OCI-LY1 (cell line): Measurements from ENCODE around the gene MAP3K20.

Experiments
- H2AFZ ChIP-seq: fragments of 200-600 bp; sonication (generic), shearing (Covaris generic); 2 replicates; pipeline ENCODE4 v1.6.0; 2014; ENCODE audit warnings: antibody characterized with exemption, mild to moderate bottlenecking, low read length
- H3F3A ChIP-seq: fragments of 200-600 bp; sonication (generic), shearing (Covaris generic); 2 replicates; pipeline ENCODE4 v1.6.0; 2014; ENCODE audit warnings: mild to moderate bottlenecking, antibody characterized with exemption, low read length, moderate library complexity; ENCODE audit not compliant: insufficient read depth
- H3K27ac ChIP-seq: fragments of 200-600 bp; sonication (generic); 2 replicates; pipeline ENCODE4 v1.5.1; 2014; ENCODE audit warnings: low read length, mixed run types, mild to moderate bottlenecking, low read depth; ENCODE audit not compliant: poor library complexity, severe bottlenecking
- H3K27me3 ChIP-seq: fragments of 200-600 bp; sonication (generic); 2 replicates; pipeline ENCODE4 v1.6.0; 2014; ENCODE audit warnings: antibody characterized with exemption, mild to moderate bottlenecking, low read length, moderate library complexity; ENCODE audit not compliant: insufficient read depth
- H3K36me3 ChIP-seq: fragments of 200-600 bp; sonication (generic); 2 replicates; pipeline ENCODE4 v1.6.1; 2014; ENCODE audit warnings: mild to moderate bottlenecking, antibody characterized with exemption, low read length, moderate library complexity, mixed read lengths; ENCODE audit not compliant: insufficient read depth
- H3K4me1 ChIP-seq: fragments of 200-600 bp; sonication (generic); 2 replicates; pipeline ENCODE4 v1.5.1; 2014; ENCODE audit warnings: mild to moderate bottlenecking, low read length, moderate library complexity; ENCODE audit not compliant: insufficient read depth, severe bottlenecking
- H3K4me2 ChIP-seq: fragments of 200-600 bp; sonication (generic), shearing (Covaris generic); 2 replicates; pipeline ENCODE4 v1.6.1; 2014; ENCODE audit warnings: low read length
- H3K4me3 ChIP-seq: fragments of 200-600 bp; sonication (generic); 2 replicates; pipeline ENCODE4 v1.5.1; 2014; ENCODE audit warnings: low read length, low read depth, mild to moderate bottlenecking, mixed read lengths; ENCODE audit not compliant: poor library complexity, severe bottlenecking
- H3K79me2 ChIP-seq: fragments of 200-600 bp; shearing (Covaris generic); 2 replicates; pipeline ENCODE4 v1.6.1; 2016; ENCODE audit warnings: mixed run types, low read length, mixed read lengths; ENCODE audit not compliant: insufficient read depth
- H3K9ac ChIP-seq: fragments of 200-600 bp; sonication (generic), shearing (Covaris generic); 2 replicates; pipeline ENCODE4 v1.6.1; 2014; ENCODE audit warnings: mild to moderate bottlenecking, low read length, mixed read lengths
- H3K9me2 ChIP-seq: fragments of 200-600 bp; sonication (generic), shearing (Covaris generic); 2 replicates; pipeline ENCODE4 v1.6.1; 2014; ENCODE audit warnings: low read depth, mild to moderate bottlenecking, low read length, mixed read lengths
- H3K9me3 ChIP-seq: fragments of 200-600 bp; shearing (Covaris generic); 2 replicates; pipeline ENCODE4 v1.6.1; 2014; ENCODE audit warnings: low read length, mixed read lengths
- H4K20me1 ChIP-seq: fragments of 200-600 bp; sonication (generic), shearing (Covaris generic); 2 replicates; pipeline ENCODE4 v1.6.0; 2016; ENCODE audit warnings: mild to moderate bottlenecking, low read length; ENCODE audit not compliant: insufficient read depth
- EZH2 ChIP-seq: fragments of 200-600 bp; sonication (generic), shearing (Covaris generic); IDR thresholded peaks from 2 replicates; pipeline ENCODE4 v1.8.0; 2017; ENCODE audit warnings: borderline replicate concordance, mixed run types, mild to moderate bottlenecking, antibody characterized with exemption, low read length, moderate library complexity, mixed read lengths
- TF ChIP-seq, protein P1 (sequence below): fragments of 200-600 bp; sonication (generic), shearing (Covaris generic); IDR thresholded peaks from 2 replicates; pipeline ENCODE4 v1.5.1; 2017; ENCODE audit warnings: mild to moderate bottlenecking, antibody characterized with exemption, low read length, moderate library complexity, mixed read lengths

The MAP3K20 gene

DNA sequence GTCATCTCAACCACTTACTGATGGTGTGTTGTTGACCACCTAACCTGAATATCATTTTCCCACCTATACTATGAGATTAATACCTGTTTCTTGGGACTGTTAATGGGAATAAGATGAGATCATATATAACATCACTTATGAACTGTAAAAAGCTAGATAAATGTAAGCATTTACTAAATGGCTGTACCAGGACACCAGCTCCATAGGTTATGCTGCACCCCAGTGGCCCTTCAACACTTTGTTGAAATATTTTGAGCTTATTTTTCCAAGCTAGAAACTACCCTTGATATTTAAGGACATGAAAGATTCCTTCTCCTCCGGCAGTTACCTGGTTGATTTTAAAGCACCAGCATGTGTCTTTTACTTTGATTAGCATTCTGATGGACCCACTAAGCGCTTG, 141.0 kb downstream of the MAP3K20 start:
- Histone ChIP-seq H4K20me1 (no peaks in the 10 kb centered on the region), H3K9me2 (no peaks in the 10 kb centered on the region), H3K4me3 (no peak overlapping the region), H3K9me3 (no peaks in the 10 kb centered on the region), H3K9ac (no peak overlapping the region), H2AFZ (no peak overlapping the region), H3K27me3 (0 out of 2 replicates have a peak, but pooled peaks cover 5% of the 10 kb centered on the region), H3K79me2 (no peaks in the 10 kb centered on the region), H3K4me2 (no peak overlapping the region), H3K27ac (no peak overlapping the region), H3K4me1 (no peaks in the 10 kb centered on the region), H3K36me3 (no peaks in the 10 kb centered on the region), H3F3A (no peaks in the 10 kb centered on the region)
- TF ChIP-seq, protein P1, sequence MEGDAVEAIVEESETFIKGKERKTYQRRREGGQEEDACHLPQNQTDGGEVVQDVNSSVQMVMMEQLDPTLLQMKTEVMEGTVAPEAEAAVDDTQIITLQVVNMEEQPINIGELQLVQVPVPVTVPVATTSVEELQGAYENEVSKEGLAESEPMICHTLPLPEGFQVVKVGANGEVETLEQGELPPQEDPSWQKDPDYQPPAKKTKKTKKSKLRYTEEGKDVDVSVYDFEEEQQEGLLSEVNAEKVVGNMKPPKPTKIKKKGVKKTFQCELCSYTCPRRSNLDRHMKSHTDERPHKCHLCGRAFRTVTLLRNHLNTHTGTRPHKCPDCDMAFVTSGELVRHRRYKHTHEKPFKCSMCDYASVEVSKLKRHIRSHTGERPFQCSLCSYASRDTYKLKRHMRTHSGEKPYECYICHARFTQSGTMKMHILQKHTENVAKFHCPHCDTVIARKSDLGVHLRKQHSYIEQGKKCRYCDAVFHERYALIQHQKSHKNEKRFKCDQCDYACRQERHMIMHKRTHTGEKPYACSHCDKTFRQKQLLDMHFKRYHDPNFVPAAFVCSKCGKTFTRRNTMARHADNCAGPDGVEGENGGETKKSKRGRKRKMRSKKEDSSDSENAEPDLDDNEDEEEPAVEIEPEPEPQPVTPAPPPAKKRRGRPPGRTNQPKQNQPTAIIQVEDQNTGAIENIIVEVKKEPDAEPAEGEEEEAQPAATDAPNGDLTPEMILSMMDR = no peak
- no peak for TF ChIP-seq EZH2

DNA sequence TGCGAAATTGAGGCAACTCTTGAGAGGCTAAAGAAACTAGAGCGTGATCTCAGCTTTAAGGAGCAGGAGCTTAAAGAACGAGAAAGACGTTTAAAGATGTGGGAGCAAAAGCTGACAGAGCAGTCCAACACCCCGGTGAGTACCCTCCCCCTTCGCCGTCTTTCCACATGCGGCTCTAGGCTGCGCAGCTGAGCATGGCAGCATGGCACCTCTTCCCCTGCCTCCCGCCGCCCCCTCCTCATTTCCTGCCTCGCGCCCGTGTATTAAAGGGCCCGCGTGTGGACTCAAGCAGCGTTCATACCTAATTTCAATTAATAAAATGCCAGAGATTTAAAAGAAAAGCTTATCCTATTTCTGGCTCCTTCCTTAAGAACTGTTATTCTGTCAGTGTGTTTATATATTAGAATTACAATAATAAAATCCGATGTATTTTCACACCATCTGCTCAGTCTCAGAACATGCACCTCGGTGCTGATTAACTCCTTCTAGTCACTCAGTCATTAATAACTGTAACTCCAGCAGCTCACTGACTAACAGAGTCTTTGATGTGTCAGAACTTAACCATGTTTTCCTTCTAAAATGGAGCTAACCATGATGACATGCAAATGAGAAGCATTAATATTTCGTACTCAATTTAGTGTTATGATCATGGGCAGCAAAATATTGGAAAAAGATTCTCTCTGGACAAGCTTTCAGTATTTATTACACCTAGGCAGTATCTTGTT, 141.6 kb downstream of the MAP3K20 start:
- Histone ChIP-seq H3K27me3 (0 out of 2 replicates have a peak, but pooled peaks cover 5% of the 10 kb centered on the region), H3K4me3 (no peak overlapping the region), H3K4me1 (no peaks in the 10 kb centered on the region), H2AFZ (no peak overlapping the region), H3K79me2 (no peaks in the 10 kb centered on the region), H3K9me2 (no peaks in the 10 kb centered on the region), H3K36me3 (no peaks in the 10 kb centered on the region), H3K4me2 (no peak overlapping the region), H3K9me3 (no peaks in the 10 kb centered on the region), H3F3A (no peaks in the 10 kb centered on the region), H3K9ac (no peak overlapping the region), H4K20me1 (no peaks in the 10 kb centered on the region), H3K27ac (no peak overlapping the region)
- no peak for TF ChIP-seq EZH2
- TF ChIP-seq, protein P1 = no peak

GRCh38 chr2:173218326-173219056, 142.8 kb downstream of the MAP3K20 start:
- H2AFZ ChIP-seq = no peak overlapping the region
- H3K9ac ChIP-seq = no peak overlapping the region
- no peaks in the 10 kb centered on the region for H3F3A ChIP-seq
- H3K79me2 ChIP-seq = no peaks in the 10 kb centered on the region
- no peak overlapping the region for H3K4me3 ChIP-seq
- 0 out of 2 replicates have a peak, but pooled peaks cover 5% of the 10 kb centered on the region for H3K27me3 ChIP-seq
- H3K4me1 ChIP-seq = no peaks in the 10 kb centered on the region
- no peak overlapping the region for H3K27ac ChIP-seq
- no peaks in the 10 kb centered on the region for H3K9me2 ChIP-seq
- no peaks in the 10 kb centered on the region for H3K9me3 ChIP-seq
- no peak overlapping the region for H3K4me2 ChIP-seq
- H4K20me1 ChIP-seq = no peaks in the 10 kb centered on the region
- H3K36me3 ChIP-seq = no peaks in the 10 kb centered on the region
- TF ChIP-seq EZH2 = no peak
- TF ChIP-seq, protein P1 = no peak
